T-helper 9 cell (primary cell): ENCODE results near the gene CASKIN1.

Experiments used
- DNase-seq: peaks from one replicate; pipeline ENCODE4 v3.0.0-alpha.2; 2020

CASKIN1 gene

DNA sequence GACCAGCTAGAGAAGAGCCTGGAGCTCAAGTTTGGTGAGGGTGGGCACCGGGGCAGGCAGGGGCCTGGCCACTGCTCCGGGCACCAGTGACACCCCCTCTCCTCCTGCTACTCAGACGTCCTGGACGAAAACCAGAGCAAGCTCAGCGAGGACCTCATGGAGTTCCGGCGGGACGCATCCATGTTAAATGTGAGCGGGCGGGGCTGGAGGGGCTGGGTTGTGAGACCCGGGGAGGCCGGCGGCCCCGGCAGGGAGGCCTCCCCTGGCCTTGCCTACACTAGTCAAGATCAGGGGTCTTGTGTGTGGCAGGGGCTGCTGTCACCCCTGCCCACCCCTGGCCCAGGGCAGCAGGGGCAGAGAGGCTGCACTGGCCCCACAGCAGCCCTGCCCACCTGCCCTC is 23.0 kb downstream of the CASKIN1 start:
- DNase-seq: no peak

DNA sequence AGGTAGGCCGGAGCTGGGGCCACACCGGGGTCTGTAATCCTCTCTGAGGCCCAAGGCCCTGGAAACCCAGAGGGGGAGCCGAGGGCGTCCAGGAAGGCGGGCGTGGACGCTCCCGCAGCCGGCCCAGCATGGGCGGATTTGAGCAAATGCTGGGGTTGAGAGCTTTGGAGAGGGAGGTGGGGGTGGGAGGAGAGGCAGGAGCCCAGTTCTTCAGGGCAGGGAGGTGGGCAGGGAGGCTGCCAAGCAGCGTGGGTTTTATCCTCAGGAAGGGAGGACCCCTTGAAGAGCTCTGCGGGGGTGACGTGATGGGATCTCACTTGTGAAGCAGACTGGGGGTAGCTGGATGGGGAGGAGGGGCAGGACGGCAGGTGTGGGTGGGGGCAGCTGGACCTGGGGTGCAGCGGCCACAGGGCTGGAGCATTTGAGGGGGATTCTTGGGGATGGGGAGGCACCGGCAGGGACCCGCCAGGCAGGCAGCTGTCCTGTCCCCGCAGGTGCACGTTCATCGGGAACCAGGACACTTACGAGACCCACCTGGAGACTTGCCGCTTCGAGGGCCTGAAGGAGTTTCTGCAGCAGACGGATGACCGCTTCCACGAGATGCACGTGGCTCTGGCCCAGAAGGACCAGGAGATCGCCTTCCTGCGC is 23.6 kb downstream of the CASKIN1 start:
- no peak for DNase-seq

DNA sequence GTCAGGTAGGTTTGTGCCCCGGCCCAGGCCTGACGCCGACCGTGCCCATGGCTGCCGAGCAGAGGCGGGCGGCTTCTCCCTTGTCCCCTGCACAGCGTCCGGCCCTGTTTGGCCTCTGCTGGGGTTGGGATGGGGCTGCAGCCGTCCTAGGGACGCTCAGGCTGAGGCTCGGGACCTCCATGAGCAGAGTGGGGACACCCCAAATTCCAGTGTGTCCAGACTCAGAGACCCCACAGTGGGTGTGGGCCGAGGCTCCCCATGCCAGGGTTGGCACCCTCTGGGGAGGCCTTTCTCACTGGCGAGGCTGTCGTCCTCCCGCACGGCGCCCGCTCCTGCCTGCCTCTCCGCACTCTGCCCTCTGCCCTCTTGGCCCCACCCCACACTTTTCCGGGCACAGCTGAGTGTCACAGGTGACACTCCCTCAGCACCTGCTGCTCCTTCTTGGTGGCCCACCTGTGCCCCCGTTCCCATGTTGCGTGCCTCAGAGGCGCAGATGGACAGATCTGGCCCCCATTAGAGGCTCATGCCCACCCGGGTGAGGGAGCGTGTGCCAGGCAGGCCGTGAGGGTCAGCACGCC is 24.7 kb downstream of the CASKIN1 start:
- no peak for DNase-seq

DNA sequence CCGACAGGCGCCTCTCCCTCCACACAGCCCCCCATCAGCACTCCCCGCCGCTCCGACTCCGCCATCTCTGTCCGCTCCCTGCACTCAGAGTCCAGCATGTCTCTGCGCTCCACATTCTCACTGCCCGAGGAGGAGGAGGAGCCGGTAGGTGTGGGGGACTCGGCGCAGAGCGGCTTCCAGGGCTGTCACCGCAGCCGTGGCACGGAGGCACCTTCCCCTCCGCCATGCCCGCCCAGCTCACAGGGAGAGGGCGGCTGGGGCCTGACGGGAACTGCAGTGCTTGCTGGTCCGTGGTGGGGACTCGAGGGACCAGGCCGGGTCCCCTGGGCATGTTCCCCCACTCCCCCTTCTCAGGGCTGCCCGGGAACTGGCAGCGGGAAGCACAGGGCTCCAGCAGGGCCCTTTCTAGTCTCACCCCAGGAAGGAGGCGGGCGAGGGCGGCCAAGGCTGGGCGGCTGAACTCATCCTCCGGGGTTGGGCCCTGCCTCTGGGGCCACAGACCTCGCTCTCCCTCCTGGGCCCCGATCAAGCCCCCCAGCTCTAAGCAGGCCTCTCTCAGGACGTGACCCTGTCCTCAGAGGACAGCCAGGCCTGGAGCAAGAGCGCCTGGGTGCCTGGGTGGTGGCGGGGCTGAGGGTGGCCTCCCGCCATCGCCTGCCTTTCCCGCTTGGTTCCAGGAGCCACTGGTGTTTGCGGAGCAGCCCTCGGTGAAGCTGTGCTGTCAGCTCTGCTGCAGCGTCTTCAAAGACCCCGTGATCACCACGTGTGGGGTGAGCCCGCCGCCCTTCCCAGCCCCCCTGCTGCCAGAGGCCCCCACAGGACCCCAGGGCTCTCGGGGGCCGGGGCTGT is 25.6 kb downstream of the CASKIN1 start:
- DNase-seq: no peak

DNA sequence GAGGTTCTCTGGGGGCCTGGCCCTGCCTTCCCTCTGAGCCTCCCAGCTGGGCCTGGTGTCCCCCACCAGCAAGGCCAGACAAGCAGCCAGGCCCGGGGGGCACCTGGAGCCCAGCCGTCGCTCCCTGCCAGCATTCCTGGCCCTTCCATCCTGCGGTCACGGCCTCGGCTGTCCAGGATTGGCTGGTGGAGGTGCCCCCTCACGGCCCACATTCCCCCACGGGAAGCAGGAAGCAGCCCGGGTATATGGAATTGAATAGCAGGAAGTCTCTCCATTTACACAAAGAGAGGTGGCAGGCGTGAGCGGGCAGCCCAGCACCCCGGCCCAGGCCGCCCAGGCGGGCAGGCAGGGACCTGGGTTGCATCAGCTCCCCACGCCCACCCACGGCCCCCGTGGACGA is 26.3 kb downstream of the CASKIN1 start:
- DNase-seq: no peak

DNA sequence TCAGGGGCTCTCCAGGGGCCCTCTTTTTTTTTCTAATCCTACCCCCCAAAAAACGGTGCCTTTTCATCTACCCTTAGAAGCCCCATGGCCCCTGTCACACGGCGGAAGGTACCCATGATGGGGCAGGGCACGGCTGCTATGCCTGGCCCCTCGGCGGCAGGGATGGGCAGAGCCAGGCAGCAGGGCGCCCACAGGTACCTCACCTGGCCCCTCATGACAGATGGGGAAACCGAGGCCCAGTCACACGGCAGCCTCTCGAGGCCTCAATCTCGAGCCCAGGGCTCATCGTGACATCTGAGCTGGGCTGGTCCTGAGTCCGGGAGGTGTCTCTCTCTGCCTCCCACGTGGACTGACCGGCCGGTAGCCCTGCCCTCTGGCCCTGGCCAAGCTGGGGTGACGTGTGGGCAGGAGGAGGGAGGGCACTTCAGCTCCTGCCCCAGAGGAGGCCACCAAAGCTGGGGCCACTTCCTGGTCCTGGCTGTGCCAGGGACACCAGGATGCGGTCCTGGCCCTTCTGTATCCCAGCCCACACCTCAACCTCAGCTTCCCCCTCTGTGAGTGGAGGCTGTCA is 29.3 kb downstream of the CASKIN1 start:
- no peak for DNase-seq

DNA sequence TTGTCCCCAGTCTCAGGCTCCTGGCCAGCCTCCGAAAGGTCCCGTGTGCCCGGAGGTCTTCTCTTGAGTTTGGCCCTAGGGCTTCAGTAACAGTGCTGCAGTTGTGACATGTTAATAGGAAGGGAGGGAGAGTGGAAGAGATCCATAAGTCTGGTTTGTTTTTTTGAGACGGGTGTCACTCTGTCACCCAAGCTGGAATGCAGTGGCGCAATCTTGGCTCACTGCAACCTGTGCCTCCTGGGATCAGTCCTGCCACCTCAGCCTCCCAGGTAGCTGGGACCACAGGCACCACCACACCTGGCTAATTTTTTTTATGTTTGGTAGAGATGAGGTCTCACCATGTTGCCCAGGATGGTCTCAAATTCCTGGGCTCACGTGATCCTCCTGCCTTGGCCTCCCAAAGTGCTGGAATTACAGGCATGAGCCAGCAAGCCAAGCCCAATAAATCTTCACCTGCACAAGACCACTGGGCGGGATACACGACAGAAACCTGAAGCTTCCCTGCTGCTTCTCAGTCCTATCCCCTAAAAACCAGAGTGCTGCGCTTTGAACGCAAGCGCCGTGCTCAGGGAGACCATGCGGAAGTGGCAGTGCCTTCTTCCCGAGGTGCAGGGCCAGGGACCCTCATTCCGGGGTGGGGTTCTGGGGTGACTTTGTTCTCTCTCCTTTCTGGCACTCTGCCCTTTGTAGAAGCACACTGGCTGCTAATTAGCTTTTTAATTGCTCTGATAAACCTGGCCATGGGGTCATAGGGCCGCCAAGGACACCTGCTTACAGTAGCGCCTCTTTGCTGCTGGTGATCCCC is 29.9 kb downstream of the CASKIN1 start:
- no peak for DNase-seq

DNA sequence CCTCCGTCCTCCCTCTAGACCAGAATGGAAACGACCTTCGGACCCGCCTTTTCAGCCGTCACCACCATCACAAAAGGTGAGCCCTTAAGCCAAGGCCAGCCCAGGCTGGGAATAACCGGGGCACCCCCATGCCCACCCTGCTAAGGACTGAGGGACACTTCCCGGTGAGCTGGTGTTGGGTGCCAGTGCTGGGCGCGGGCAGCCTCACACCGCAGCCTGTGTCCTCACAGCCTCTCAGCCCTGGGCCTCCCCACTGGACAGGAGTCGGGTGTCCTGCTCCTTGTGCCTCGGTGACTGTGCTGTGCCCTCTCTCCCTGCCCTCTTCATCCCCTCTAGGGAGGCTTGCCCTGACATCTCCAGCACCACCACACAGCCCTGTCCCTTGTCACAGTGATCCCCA is 30.5 kb downstream of the CASKIN1 start:
- no peak for DNase-seq

DNA sequence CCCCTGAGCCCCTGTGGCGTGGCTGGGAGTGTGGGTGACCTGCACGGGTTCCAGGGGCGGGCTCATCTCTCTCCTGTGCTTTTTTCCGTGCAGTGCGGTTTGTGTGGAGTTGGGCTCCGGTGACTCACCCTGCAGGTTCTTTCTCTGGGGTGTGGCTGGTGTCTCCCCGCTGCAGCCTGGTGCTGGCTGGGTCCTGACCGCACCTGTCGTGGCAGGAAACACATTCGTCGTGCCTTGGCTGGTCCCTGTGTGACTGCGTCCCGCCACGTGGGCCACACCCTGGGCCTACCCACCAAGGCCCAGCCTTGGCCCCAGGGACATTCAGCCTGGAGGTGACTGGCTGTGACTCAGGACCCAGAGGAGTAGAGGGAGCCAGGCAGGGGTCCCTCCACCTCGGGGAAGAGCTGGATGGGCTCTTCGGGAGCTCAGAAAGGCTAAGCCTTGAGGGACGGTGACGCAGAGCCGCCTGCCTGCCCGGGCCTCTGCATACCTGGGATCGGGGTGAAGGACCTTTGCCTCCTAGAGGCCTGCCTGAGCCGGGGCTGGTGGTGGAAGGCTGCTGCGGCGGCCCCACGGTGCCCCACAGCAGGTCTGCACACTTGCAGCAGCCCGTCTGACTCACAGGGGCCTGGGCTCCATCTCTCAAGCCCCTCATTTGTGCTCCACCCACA is 33.1 kb downstream of the CASKIN1 start:
- no peak for DNase-seq

DNA sequence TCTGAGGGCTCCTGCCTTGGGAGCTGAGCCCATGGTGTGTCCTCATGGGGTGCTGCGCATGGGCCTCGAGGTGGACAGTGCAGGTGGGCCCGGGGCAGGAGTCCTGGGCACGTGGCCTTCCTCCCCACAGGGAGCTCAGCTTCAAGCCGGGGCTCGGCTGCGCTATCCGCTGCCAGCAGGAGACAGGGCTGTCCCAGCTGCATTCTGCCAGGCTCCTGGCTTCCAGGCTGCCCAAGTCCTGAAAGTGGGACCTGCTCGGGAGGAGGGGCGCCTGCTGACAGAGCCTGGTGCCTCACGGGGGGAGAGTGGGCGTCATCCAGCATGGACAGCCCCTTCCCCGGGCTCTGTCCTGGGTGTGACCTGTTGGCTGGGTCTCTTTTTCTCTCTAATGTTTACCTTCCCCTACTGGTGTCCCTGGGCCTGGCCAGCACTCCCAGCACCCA is 33.7 kb downstream of the CASKIN1 start:
- no peak for DNase-seq

DNA sequence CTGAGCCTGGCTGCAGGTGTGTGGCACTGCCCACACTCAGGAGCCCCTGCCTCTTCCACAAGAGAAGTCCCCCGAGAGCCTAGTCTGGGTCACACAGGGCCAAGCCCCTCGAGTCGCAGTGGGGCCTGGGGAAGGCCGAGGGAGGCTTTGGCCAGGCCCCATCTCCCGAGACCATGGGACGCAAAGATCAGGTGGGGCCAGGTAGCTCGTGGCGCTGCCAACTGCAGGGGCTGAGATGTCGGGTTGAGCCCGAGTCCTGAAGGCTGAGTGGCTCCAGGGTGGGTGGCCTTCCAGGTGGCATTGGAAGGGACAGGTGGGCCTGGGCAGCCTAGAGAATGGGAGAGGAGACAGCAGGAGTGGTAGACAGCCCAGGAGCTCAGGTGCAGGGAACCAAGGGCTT is 34.5 kb downstream of the CASKIN1 start:
- DNase-seq: no peak

DNA sequence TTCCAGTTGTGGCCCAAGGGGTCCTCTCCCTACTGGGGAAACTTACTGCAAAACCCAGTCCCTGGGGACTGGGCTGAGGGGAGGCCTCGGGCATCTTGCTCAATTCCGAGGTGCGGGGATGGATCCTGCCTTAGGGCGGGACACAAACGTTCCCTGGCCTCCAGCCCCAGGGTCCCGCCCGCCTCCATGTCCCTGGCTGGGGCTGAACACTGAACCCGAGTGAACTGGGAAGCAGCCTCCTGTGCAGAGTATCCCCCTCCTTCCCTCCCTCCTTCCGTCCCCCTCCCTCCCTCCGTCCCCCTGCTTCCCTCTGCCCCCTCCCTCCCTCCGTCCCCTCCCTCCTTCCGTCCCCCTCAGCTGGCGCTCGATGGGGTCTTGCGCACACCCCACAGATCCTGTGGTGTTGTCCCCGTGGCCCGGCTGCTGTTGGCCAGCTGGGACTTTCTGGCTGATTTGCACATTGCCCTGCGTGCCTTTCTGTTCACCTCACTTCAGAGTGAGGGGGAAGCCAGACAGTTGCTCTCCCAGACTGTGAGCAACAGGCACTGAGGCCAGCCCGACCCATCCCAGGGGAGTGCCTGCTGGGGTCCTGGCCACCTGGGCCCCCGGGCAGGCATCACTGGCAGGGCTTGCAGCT is 35.4 kb downstream of the CASKIN1 start:
- no peak for DNase-seq

DNA sequence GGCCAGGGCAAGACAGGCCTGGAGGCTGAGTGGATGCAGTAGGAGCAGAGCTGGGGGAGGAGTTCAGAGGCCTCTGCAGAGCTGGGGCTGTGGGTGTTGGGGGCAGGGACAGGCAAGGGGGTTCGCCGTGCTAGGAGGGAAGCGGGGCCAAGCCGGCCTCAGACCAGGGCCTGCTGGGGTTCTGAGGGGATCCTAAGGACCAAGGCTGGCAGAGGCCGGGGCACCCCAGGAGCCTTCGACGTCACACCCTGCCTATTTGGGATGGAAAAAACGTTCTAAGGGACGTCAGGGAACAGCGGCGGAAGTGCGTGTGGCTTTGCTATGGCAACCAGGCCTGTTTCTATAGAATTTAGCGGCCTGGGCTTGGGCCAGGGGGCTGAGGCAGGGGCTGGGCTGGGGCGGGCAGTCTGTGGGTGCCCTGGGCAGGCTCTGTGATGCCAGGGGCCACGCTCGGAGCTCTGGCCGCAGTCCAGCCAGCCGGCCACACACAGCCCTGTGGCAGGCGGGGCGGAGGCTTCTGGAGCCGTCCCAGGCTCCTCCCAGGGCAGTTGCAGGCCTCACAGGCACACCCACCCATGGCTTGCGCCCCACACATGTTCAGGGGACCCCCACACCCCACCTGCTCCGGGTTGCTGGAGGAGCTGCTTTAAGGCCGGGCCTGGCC is 37.1 kb downstream of the CASKIN1 start:
- DNase-seq: no peak

DNA sequence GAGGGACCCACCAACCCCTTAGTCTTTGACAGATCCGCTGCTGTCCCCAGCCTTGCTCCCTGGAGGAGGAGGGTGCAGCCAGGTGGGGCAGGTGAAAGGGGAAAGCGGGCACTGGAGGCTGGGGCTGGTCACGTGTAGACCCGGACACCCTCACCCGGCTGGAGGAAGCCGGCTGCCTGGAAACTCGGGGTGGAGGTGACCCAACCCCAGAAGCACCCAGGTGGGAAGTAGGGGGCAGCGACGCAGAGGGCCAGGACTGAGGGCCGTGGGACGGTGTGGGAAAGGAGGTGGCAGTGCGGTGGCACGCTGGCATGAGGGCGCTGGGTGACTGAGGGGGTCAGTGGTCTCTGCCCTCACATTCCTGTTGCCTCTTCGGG is 38.2 kb downstream of the CASKIN1 start:
- DNase-seq: no peak

DNA sequence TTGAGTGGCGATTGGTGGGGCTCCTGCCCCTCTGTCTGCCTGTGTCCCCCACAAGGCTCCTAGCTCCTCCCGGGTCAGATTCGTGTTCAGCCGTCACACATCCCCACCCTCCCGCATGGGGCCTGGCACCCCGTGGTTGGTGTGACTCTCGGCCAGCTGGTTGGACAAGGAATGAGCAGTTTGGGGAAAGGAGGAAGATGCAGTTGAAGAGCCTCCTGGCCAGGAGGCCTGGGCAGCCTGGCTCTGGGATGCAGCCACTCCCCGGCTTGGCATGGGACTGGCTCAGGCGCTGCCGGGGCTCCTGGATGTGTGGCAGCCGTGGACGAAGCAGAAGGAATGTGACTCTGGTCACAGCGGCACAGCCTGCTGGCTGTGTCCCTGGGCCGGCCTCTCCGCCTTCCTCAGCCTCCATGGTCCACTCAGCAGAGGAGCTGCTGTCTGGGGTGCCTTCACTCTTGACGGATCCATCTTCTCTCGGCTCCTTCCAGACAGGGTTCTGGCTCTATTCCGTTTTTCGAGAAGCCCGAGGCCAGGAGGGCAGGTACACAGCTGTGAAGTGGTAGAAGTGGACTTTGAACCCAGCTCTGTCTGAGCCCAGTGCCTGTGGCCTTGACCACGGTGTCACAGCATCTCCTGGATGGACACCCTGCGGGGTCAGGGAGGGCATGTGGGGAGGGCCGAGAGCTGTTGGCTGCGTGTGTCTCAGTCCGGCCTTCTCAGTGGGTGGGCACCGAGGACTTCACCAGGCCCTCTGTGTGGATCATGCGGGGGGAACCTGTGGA is 38.7 kb downstream of the CASKIN1 start:
- no peak for DNase-seq

DNA sequence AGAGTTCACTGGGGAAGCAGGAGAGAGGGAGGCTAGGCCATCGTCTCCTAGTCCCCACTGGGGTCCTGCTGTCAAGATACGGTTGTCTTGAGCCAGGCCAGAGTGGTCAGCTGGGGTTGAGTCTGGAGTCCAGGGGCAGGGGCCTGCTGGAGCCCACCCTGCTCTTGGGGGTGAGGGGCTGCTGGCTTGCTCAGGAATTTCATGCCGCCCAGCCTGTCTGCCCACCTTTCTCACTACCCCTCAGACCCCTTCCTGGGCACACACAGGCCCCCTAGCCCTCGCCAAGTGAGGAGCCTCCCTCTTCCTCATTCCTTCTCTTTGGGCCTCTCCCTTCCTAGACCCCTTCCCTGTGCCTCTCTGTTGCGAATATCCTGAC is 39.6 kb downstream of the CASKIN1 start:
- DNase-seq: no peak

DNA sequence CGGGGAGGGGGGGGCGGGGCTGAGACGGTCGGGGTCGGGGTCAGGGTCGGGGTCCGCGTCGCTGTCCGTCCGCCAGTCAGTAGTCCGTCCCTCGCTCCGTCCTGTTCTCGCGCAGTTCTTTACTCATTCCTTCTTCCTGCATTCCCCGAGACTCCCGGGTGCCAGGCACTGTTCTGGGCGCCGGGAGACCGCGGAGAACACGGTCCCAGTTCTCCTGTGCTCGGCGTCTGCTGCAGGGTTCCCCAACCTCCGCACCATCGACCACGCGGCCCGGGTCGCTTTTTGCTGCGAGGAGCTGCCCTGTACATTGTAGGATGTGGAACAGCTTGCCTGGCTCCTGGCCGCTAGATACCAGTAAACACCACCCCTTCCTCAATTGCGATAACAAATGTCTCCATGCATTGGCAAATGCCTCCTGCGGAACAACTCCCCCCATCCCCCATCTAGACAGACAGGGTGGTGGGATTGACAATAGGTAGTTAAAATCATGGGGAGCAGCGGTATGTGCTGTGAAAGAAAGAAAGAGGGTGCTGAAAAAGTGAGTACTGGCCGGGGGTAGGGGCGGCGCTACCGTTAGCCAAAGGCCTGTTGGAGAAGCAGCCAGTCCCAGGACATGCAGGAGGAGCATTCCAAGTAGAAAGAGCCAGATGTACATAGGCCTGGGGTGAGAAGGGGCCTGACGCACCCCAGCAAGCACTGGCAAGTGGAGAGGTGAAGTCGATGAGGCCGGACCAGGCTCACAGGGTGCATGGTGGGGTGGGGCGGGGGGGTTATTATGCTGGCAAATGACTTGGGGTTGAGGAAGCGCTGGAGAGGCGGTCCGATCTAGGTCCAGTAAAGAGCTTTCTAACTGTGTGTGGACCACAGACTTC is 40.2 kb downstream of the CASKIN1 start:
- no peak for DNase-seq

DNA sequence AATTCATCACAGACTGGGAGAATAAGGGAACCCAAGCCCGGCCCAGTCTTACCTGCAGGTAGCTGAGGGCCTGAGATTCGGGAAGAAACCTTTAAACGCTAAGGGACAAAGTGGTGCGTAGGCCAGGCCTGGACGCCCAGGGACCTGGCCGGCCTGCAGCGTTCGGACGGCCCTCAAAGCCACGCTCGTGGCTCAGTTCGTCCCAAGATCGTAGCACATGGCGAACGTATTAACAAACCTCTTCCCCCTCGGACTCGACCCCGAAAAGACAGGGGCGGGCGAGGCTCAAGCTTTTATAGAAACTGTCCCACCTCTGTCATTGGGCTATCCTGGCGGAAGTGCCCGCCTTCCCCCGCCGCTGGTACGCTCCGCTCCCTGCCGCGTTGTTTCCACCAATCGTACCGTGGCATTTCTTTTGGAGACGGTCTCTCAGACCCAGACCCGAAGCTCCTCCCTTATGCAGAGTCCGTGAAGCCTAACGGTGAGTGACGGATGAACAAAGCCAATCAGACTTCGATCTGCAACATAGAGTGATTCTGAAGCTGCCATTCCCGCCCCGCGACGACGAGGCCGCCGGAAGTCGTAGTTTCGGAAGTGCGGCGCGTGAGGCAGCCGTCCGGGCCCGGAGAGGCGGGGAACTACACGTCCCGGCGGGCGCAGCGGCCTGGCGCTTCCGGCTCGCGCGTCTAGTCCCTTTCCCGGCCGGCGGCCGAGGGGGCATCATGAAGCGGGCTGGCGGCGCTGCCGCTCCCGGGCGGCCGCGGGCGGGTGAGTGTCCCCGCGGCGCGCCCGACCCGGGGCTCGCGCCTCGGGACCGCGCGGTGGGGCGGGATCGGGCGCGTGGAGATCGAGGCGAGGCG is 41.1 kb downstream of the CASKIN1 start, which contains the start of gene TRAF7:
Gene TRAF7 (plus strand): TSS at position 692 of the 860 bp plus-strand sequence. CDS start 8,139 bp downstream, outside the sequence.
- peak; percentile 93 for DNase-seq
